GM23338 (cell line): Measurements from ENCODE around the gene LRBA. TPM values are rescaled to one million over a fixed set of nuclear protein-coding genes. Genes with fewer than 3 reads are reported as not detected.

Experiments used
- ATAC-seq: fragments of 200-7000 bp; cut with Tn5 transposase; 3 replicates; pipeline ENCODE4 v1.9.1; 2020
- DNase-seq: peaks from one replicate; pipeline ENCODE4 v3.0.0-alpha.2; 2015; ENCODE audit warnings: low spot score
- H2AFZ ChIP-seq: fragments of 200-600 bp; sonication (generic); 2 replicates; pipeline ENCODE4 v1.8.0; 2016; ENCODE audit warnings: antibody characterized with exemption, mild to moderate bottlenecking, moderate library complexity
- H3F3A ChIP-seq: fragments of 200-600 bp; sonication (generic); replicated peaks from 2 replicates; pipeline ENCODE4 v1.8.0; 2017; ENCODE audit warnings: antibody characterized with exemption, mixed run types, low read depth
- H3K27ac ChIP-seq: fragments of 200-600 bp; sonication (generic); 2 replicates; pipeline ENCODE4 v1.6.1; 2016; ENCODE audit warnings: low read depth
- H3K27me3 ChIP-seq: fragments of 200-600 bp; sonication (generic); 2 replicates; pipeline ENCODE4 v1.8.0; 2016; ENCODE audit warnings: mild to moderate bottlenecking, mixed run types, moderate library complexity; ENCODE audit not compliant: insufficient read depth
- H3K36me3 ChIP-seq: fragments of 200-600 bp; sonication (generic); 2 replicates; pipeline ENCODE4 v1.8.0; 2016; ENCODE audit warnings: mild to moderate bottlenecking; ENCODE audit not compliant: insufficient read depth
- H3K4me1 ChIP-seq: fragments of 200-600 bp; sonication (generic); 2 replicates; pipeline ENCODE4 v1.8.0; 2016; ENCODE audit warnings: mild to moderate bottlenecking, moderate library complexity; ENCODE audit not compliant: insufficient read depth
- H3K4me2 ChIP-seq: fragments of 200-600 bp; sonication (generic); 2 replicates; pipeline ENCODE4 v1.7.1; 2017; ENCODE audit warnings: mixed run types
- H3K4me3 ChIP-seq: fragments of 200-600 bp; sonication (generic); 2 replicates; pipeline ENCODE4 v1.6.1; 2016; ENCODE audit warnings: mixed run types
- H3K79me2 ChIP-seq: fragments of 200-600 bp; sonication (generic); replicated peaks from 2 replicates; pipeline ENCODE4 v1.8.0; 2017; ENCODE audit warnings: mild to moderate bottlenecking; ENCODE audit not compliant: insufficient read depth
- H3K9me2 ChIP-seq: fragments of 200-600 bp; sonication (generic); 2 replicates; pipeline ENCODE4 v1.8.0; 2017; ENCODE audit not compliant: insufficient read depth
- H4K20me1 ChIP-seq: fragments of 200-600 bp; sonication (generic); replicated peaks from 2 replicates; pipeline ENCODE4 v1.8.0; 2017; ENCODE audit warnings: mild to moderate bottlenecking; ENCODE audit not compliant: insufficient read depth
- H3K27ac Mint-ChIP-seq: 2 replicates; pipeline ENCODE4 v1.8.0; 2020; ENCODE audit warnings: inconsistent platforms, mild to moderate bottlenecking, moderate library complexity, mixed read lengths
- H3K27me3 Mint-ChIP-seq: 3 replicates; pipeline ENCODE4 v1.8.0; 2022; ENCODE audit warnings: low read depth, mild to moderate bottlenecking, moderate library complexity, mixed read lengths, inconsistent platforms; ENCODE audit not compliant: insufficient read depth, poor library complexity
- H3K36me3 Mint-ChIP-seq: 3 replicates; pipeline ENCODE4 v1.8.0; 2021; ENCODE audit warnings: low read depth, mild to moderate bottlenecking, inconsistent platforms, moderate library complexity, mixed read lengths
- H3K4me1 Mint-ChIP-seq: 3 replicates; pipeline ENCODE4 v1.8.0; 2020; ENCODE audit warnings: mild to moderate bottlenecking, inconsistent platforms, mixed read lengths
- H3K4me3 Mint-ChIP-seq: 3 replicates; pipeline ENCODE4 v1.8.0; 2021; ENCODE audit warnings: moderate library complexity, mild to moderate bottlenecking, inconsistent platforms, mixed read lengths
- H3K9me3 Mint-ChIP-seq: 3 replicates; pipeline ENCODE4 v1.8.0; 2020; ENCODE audit warnings: moderate library complexity, mild to moderate bottlenecking, inconsistent platforms, mixed read lengths
- CREB1 ChIP-seq: fragments of 250-450 bp; sonication (Bioruptor Pico); IDR thresholded peaks from 2 replicates; pipeline ENCODE4 v1.5.0; 2020; ENCODE audit warnings: low read depth, mild to moderate bottlenecking, moderate library complexity
- CTCF ChIP-seq, 2 experiments: fragments of 200-600 bp in 1 of 2; sonication (generic) in 1 of 2; conservative IDR thresholded peaks; 2 replicates each; pipeline versions ENCODE4 v1.5.1 to v1.6.1; 2016 to 2017; ENCODE audit warnings: antibody characterized with exemption in 2 of 2, low read depth in 2 of 2, mild to moderate bottlenecking in 2 of 2, moderate library complexity in 1 of 2
- ETS1 ChIP-seq: IDR thresholded peaks from 2 replicates; pipeline ENCODE4 v1.6.1; 2016; ENCODE audit warnings: antibody characterized with exemption
- EZH2 ChIP-seq: fragments of 200-600 bp; sonication (generic); IDR thresholded peaks from one replicate; pipeline ENCODE4 v1.8.0; 2017; ENCODE audit warnings: antibody characterized with exemption, mild to moderate bottlenecking, low read depth; ENCODE audit not compliant: unreplicated experiment
- EZH2phosphoT487 ChIP-seq: fragments of 200-600 bp; sonication (generic); IDR thresholded peaks from one replicate; pipeline ENCODE4 v1.8.1; 2018; ENCODE audit warnings: antibody characterized with exemption; ENCODE audit not compliant: unreplicated experiment
- JUNB ChIP-seq: IDR thresholded peaks from one replicate; pipeline ENCODE4 v1.6.1; 2016; ENCODE audit warnings: antibody characterized with exemption; ENCODE audit not compliant: unreplicated experiment
- NANOG ChIP-seq: IDR thresholded peaks from 2 replicates; pipeline ENCODE4 v1.6.1; 2016; ENCODE audit warnings: antibody characterized with exemption, borderline replicate concordance
- POLR2AphosphoS5 ChIP-seq: IDR thresholded peaks from 2 replicates; pipeline ENCODE4 v1.6.1; 2016; ENCODE audit warnings: antibody characterized with exemption, low read depth
- REST ChIP-seq: IDR thresholded peaks from one replicate; pipeline ENCODE4 v1.6.1; 2018; ENCODE audit warnings: antibody characterized with exemption; ENCODE audit not compliant: unreplicated experiment
- STAT1 ChIP-seq: IDR thresholded peaks from one replicate; pipeline ENCODE4 v1.6.1; 2016; ENCODE audit warnings: antibody characterized with exemption; ENCODE audit not compliant: unreplicated experiment
- ZNF114 ChIP-seq: fragments of 250-450 bp; sonication (Bioruptor Pico); IDR thresholded peaks from 2 replicates; pipeline ENCODE4 v1.5.0; 2020; ENCODE audit warnings: mild to moderate bottlenecking, moderate library complexity
- ZNF331 ChIP-seq: fragments of 250-450 bp; sonication (Bioruptor Pico); IDR thresholded peaks from 2 replicates; pipeline ENCODE4 v1.5.0; 2020; ENCODE audit warnings: low read depth, mild to moderate bottlenecking, moderate library complexity
- ZNF462 ChIP-seq: fragments of 250-450 bp; sonication (Bioruptor Pico); IDR thresholded peaks from 2 replicates; pipeline ENCODE4 v1.5.0; 2020; ENCODE audit warnings: mild to moderate bottlenecking, moderate library complexity
- polyA plus RNA-seq: library from polyadenylated mRNA; unstranded; fragments of >200 nt; fragmentation: Nextera tagmentation; extraction: Ambion mirVana; gene quantifications from 2 replicates; pipeline ENCODE4 v1.2.1, GENCODE V29; 2016
- total RNA-seq: library from RNA; depleted of rRNA; stranded (reverse); fragments of >200 nt; shearing (Covaris generic); gene quantifications from 2 replicates; pipeline ENCODE4 v1.2.3, GENCODE V29; 2014

Gene LRBA
- total and polyA plus RNA-seq, 2 experiments from 2014 or later, result 23.3 to 126 TPM

- H3K9me2 ChIP-seq, result no peaks in the 10 kb centered on the region
- TF ChIP-seq ETS1, result no peak
- TF ChIP-seq STAT1, result no peak
- no peak for TF ChIP-seq JUNB
- no peak for TF ChIP-seq EZH2phosphoT487
- no peak for TF ChIP-seq POLR2AphosphoS5
- TF ChIP-seq ZNF331 (CRISPR knock-in tag), result no peak
- TF ChIP-seq NANOG, result no peak
- TF ChIP-seq ZNF462 (CRISPR knock-in tag), result no peak
- no peak for TF ChIP-seq CREB1 (CRISPR knock-in tag)
- no peak for TF ChIP-seq ZNF114 (CRISPR knock-in tag)
- no peak for TF ChIP-seq EZH2
- no peak for TF ChIP-seq REST
- no peak for TF ChIP-seq CTCF (conservative IDR thresholded peaks at IDR 0.05; ENCODE audit: low read depth in 2 of 2)
- Mint-ChIP-seq H3K4me1 (no peaks in the 10 kb centered on the region), H3K4me3 (no peak overlapping the region), H3K27ac (no peak overlapping the region), H3K27me3 (peaks cover 4% of the 10 kb centered on the region), H3K9me3 (no peaks in the 10 kb centered on the region), H3K36me3 (no peaks in the 10 kb centered on the region)
- no peaks in the 10 kb centered on the region for H3K36me3 ChIP-seq
- H3K4me3 ChIP-seq, result no peak overlapping the region
- no peaks in the 10 kb centered on the region for H3F3A ChIP-seq
- ATAC-seq (no peak), DNase-seq (no peak)
- no peak overlapping the region for H3K27ac ChIP-seq
- H2AFZ ChIP-seq, result no peak overlapping the region
- no peaks in the 10 kb centered on the region for H3K4me1 ChIP-seq
- no peak overlapping the region for H3K4me2 ChIP-seq
- no peaks in the 10 kb centered on the region for H3K27me3 ChIP-seq
- H3K79me2 ChIP-seq, result no peaks in the 10 kb centered on the region
- no peaks in the 10 kb centered on the region for H4K20me1 ChIP-seq
These were observed 6.7 kb upstream of the LRBA start for GRCh38 chr4:151021637-151022334.
